ENCODE results near the gene ARHGAP40.

The ARHGAP40 gene

DNA sequence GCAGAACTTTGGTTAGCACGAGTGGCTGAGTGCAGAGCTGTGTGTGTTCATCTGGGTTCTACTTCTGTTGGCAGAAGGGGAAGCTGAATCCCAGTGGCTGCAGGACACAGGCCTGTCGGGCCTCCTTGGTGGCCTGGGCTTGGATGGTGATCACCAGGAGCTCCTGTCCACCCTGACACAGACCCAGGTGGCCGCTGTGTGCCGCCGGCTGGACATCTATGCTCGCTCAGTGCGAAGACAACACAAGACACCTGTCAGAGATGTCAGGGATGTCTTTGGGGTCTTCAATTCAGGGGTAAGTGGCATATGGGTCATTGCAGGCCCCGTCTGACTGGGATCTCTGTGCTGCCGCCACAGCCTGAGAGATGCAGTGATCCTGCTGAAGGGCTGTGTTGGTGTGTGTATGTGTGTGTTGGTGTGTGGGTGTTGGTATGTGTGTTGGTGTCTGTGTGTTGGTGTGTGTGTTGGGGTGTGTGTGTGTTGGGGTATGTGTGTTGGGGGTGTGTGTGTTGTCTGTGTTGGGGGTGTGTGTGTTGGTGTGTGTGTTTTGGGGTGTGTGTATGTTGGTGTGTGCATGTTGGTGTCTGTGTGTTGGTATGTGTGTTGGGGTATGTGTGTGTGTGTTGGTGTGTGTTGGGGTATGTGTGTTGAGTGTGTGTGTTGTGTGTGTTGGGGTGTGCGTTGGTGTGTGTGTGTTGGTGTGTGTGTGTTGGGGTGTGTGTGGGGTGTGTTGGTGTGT, 25.5 kb downstream of the ARHGAP40 start:
- Histone ChIP-seq H3K27me3 (ENCODE audit: control insufficient read depth, insufficient read depth, low read length) (no peaks in the 10 kb centered on the region), H3K36me3 (ENCODE audit: control insufficient read depth, insufficient read depth, low read length) (no peaks in the 10 kb centered on the region), H3K4me3 (ENCODE audit: low read depth, low read length) (no peak overlapping the region), H3K4me1 (ENCODE audit: control insufficient read depth, insufficient read depth, low read length) (no peaks in the 10 kb centered on the region), H3K9me3 (ENCODE audit: control insufficient read depth, insufficient read depth, low read length) (no peaks in the 10 kb centered on the region), H3K9ac (ENCODE audit: low read depth, low read length) (no peak overlapping the region)

DNA sequence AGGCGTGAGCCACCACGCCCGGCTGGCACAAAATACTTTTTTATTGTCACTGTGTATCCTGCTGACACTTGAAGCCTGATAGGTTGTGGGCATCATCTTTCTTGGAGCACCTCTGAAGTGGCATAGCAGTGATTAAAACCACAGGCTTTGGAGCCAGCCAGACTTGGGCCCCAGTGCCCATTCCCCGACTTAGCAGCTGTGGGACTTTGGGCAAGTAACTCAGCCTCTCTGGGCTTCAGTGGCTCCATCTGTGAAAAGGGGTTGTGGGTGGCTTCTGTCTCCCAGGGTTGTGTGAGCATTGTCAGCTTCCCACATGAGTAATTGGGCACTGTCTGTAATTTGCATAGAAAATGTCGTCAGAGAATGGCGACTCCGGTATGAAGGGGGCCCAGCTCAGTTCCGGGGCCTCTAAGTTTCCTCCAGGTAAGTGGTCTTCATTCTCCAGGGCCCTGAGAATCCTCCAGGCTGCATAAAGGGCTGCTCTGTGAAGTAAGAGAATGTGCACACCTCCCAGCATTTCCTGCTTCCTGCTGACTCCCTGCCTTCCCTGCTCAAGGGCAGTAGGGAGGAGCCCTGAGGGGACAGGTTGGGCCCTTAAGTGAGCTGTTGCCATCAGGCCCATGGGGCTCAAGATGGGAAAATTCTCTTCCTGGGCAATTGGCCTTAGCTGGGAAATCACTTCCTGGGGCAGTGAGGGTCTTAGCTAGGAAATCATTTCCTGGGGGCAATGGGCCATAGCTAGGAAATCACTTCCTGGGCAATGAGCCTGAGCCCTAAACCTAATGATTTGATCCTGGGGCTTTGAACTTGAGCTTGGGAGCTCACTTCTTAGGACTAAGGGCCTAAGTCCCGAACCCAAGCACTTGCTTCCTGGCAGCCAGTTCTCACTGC, 27.2 kb downstream of the ARHGAP40 start:
- Histone ChIP-seq H3K4me3 (ENCODE audit: low read depth, low read length) (no peak overlapping the region), H3K27me3 (ENCODE audit: control insufficient read depth, insufficient read depth, low read length) (no peaks in the 10 kb centered on the region), H3K9ac (ENCODE audit: low read depth, low read length) (no peak overlapping the region), H3K4me1 (ENCODE audit: control insufficient read depth, insufficient read depth, low read length) (no peaks in the 10 kb centered on the region), H3K9me3 (ENCODE audit: control insufficient read depth, insufficient read depth, low read length) (no peaks in the 10 kb centered on the region), H3K36me3 (ENCODE audit: control insufficient read depth, insufficient read depth, low read length) (no peaks in the 10 kb centered on the region)

GRCh38 chr20:38629979-38630378, 28.4 kb downstream of the ARHGAP40 start:
- peaks cover 4% of the 10 kb centered on the region for H3K27me3 ChIP-seq (ENCODE audit: control insufficient read depth, insufficient read depth, low read length)
- no peak overlapping the region for H3K4me3 ChIP-seq (ENCODE audit: low read depth, low read length)
- H3K36me3 ChIP-seq (ENCODE audit: control insufficient read depth, insufficient read depth, low read length), result no peaks in the 10 kb centered on the region
- no peaks in the 10 kb centered on the region for H3K9me3 ChIP-seq (ENCODE audit: control insufficient read depth, insufficient read depth, low read length)
- H3K4me1 ChIP-seq (ENCODE audit: control insufficient read depth, insufficient read depth, low read length), result no peaks in the 10 kb centered on the region
- no peak overlapping the region for H3K9ac ChIP-seq (ENCODE audit: low read depth, low read length)

GRCh38 chr20:38630727-38631126, 29.1 kb downstream of the ARHGAP40 start:
- peaks cover 4% of the 10 kb centered on the region for H3K27me3 ChIP-seq (ENCODE audit: control insufficient read depth, insufficient read depth, low read length)
- no peak overlapping the region for H3K9ac ChIP-seq (ENCODE audit: low read depth, low read length)
- H3K9me3 ChIP-seq (ENCODE audit: control insufficient read depth, insufficient read depth, low read length), result no peaks in the 10 kb centered on the region
- H3K36me3 ChIP-seq (ENCODE audit: control insufficient read depth, insufficient read depth, low read length), result no peaks in the 10 kb centered on the region
- no peak overlapping the region for H3K4me3 ChIP-seq (ENCODE audit: low read depth, low read length)
- no peaks in the 10 kb centered on the region for H3K4me1 ChIP-seq (ENCODE audit: control insufficient read depth, insufficient read depth, low read length)

DNA sequence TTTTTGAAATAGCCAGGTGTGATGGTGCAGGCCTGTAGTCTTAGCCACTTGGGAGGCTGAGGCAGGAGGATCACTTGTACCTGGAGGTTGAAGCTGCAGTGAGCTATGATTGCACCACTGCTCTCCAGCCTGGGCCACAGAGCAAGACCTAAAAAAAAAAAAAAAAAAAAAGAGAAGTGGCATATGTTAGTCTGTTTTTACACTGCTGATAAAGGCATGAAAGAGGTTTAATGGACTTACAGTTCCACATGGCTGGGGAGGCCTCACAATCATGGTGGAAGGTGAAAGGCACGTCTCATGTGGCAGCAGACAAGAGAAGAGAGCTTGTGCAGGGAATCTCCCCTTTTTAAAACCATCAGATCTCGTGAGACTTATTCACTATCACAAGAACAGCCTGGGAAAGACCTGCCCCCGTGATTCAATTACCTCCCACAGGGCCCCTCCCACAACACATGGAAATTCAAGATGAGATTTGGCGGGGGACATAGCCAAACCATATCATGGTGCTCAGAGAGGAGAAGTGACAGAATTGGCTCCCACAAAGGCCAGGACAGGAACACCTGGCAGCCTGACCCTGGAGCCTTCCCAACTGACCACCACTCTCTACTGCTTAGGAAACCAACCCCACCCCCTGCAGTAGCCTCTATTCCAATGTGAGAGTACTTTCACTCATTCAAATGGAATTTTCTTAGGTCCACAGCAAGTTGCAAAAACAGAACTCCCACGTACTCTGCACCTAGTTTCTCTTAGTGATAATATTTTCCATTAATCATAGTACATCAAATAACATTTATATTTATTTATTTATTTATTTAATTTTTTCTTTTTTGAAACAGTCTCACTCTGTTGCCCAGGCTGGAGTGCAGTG, 29.8 kb downstream of the ARHGAP40 start:
- Histone ChIP-seq H3K9me3 (ENCODE audit: control insufficient read depth, insufficient read depth, low read length) (no peaks in the 10 kb centered on the region), H3K36me3 (ENCODE audit: control insufficient read depth, insufficient read depth, low read length) (no peaks in the 10 kb centered on the region), H3K9ac (ENCODE audit: low read depth, low read length) (no peak overlapping the region), H3K4me3 (ENCODE audit: low read depth, low read length) (no peak overlapping the region), H3K4me1 (ENCODE audit: control insufficient read depth, insufficient read depth, low read length) (no peaks in the 10 kb centered on the region), H3K27me3 (ENCODE audit: control insufficient read depth, insufficient read depth, low read length) (peaks cover 4% of the 10 kb centered on the region)

DNA sequence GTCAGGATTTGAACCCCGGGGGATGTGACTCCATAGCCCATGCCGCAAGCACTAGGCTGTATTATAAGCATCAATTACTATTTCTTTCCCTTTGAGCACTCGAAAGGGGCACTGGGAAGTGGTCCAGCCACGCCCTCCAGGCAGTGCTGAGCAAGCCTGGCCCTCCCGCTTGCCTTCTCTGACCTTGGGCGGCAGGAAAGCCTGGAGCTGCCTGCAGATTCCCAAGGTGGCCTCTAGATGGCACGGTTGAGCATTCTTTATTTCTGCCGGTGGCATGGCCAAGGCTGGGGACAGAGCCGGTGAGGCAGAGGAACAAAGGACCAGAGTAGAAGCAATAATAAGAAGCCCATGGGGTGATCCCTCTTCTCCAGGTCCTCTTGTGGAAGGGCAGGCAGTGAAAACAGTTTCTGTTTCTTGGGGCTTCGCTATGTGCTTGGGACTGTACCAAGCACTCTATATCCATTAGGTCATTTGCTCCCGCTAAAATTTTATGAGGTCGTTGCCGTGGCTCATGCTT, 32.0 kb downstream of the ARHGAP40 start:
- no peaks in the 10 kb centered on the region for H3K9me3 ChIP-seq (ENCODE audit: control insufficient read depth, insufficient read depth, low read length)
- no peak overlapping the region for H3K9ac ChIP-seq (ENCODE audit: low read depth, low read length)
- peaks cover 4% of the 10 kb centered on the region for H3K27me3 ChIP-seq (ENCODE audit: control insufficient read depth, insufficient read depth, low read length)

DNA sequence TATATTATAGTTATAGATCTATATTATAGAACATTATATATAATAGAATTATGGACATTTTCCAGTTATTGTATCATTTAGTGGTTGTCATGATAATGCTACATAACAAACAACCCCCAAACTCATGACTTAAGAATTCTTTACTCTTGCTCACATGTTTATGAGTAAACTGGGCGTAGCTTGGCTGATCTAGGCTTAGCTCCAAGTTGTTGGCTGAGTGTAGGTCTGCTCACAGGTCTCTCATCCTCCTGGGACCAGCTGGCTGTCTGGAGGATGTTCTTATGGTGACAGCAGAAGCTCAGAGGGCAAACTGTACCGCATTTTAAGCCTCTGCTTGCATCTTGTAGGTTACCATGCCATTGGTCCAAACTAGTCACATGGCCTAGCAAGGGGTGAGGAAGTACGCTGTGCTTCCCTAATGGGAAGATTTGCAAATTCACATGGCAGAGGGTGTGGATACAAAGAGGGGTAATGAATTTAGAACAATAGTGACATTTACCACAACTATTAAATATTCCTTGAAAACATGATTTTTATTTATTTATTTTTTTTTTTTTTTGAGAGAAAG, 34.2 kb downstream of the ARHGAP40 start:
- no peak overlapping the region for H3K9ac ChIP-seq (ENCODE audit: low read depth, low read length)
- H3K4me1 ChIP-seq (ENCODE audit: control insufficient read depth, insufficient read depth, low read length), result no peaks in the 10 kb centered on the region
- H3K9me3 ChIP-seq (ENCODE audit: control insufficient read depth, insufficient read depth, low read length), result no peaks in the 10 kb centered on the region
- H3K36me3 ChIP-seq (ENCODE audit: control insufficient read depth, insufficient read depth, low read length), result no peaks in the 10 kb centered on the region
- peaks cover 4% of the 10 kb centered on the region for H3K27me3 ChIP-seq (ENCODE audit: control insufficient read depth, insufficient read depth, low read length)
- H3K4me3 ChIP-seq (ENCODE audit: low read depth, low read length), result no peak overlapping the region

More for the DNA sequence above, 32.0 kb downstream of the ARHGAP40 start:
- no peaks in the 10 kb centered on the region for H3K36me3 ChIP-seq (ENCODE audit: control insufficient read depth, insufficient read depth, low read length)
- H3K4me1 ChIP-seq (ENCODE audit: control insufficient read depth, insufficient read depth, low read length), result no peaks in the 10 kb centered on the region
- no peak overlapping the region for H3K4me3 ChIP-seq (ENCODE audit: low read depth, low read length)

DNA sequence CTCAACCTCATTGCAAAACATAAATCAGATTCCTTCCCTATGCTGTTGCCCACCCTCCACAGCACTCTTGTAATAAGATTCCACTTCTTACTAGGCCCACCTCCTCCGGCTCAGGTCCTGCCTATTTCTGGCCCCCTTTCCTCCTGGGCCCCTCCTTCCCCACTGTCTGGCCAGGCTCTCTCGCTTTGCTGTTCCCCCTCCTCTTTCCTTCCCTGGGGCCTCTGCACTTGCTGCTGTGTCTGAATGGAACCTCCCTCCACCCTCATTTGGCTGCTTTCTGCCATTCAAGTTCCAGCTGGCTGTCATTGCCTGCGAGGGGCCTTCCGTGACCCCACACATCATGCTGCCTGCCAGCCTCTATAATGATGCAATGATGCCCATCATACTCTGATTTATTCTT, 38.9 kb downstream of the ARHGAP40 start:
- no peaks in the 10 kb centered on the region for H3K9me3 ChIP-seq (ENCODE audit: control insufficient read depth, insufficient read depth, low read length)
- no peaks in the 10 kb centered on the region for H3K36me3 ChIP-seq (ENCODE audit: control insufficient read depth, insufficient read depth, low read length)
- no peak overlapping the region for H3K9ac ChIP-seq (ENCODE audit: low read depth, low read length)
- H3K4me1 ChIP-seq (ENCODE audit: control insufficient read depth, insufficient read depth, low read length), result no peaks in the 10 kb centered on the region
- peaks cover 18% of the 10 kb centered on the region for H3K27me3 ChIP-seq (ENCODE audit: control insufficient read depth, insufficient read depth, low read length)
- H3K4me3 ChIP-seq (ENCODE audit: low read depth, low read length), result no peak overlapping the region

GRCh38 chr20:38642498-38642897, 40.9 kb downstream of the ARHGAP40 start:
- Histone ChIP-seq H3K4me1 (ENCODE audit: control insufficient read depth, insufficient read depth, low read length) (no peaks in the 10 kb centered on the region), H3K27me3 (ENCODE audit: control insufficient read depth, insufficient read depth, low read length) (peaks cover 35% of the 10 kb centered on the region), H3K9me3 (ENCODE audit: control insufficient read depth, insufficient read depth, low read length) (no peaks in the 10 kb centered on the region), H3K36me3 (ENCODE audit: control insufficient read depth, insufficient read depth, low read length) (no peaks in the 10 kb centered on the region), H3K4me3 (ENCODE audit: low read depth, low read length) (no peak overlapping the region), H3K9ac (ENCODE audit: low read depth, low read length) (no peak overlapping the region)

- Histone ChIP-seq H3K27me3 (ENCODE audit: control insufficient read depth, insufficient read depth, low read length) (peaks cover 57% of the 10 kb centered on the region), H3K36me3 (ENCODE audit: control insufficient read depth, insufficient read depth, low read length) (no peaks in the 10 kb centered on the region)
Measured at GRCh38 chr20:38644588-38645260, 43.1 kb downstream of the ARHGAP40 start.

More at GRCh38 chr20:38644588-38645260, 43.1 kb downstream of the ARHGAP40 start:
- no peak overlapping the region for H3K4me3 ChIP-seq (ENCODE audit: low read depth, low read length)
- H3K9me3 ChIP-seq (ENCODE audit: control insufficient read depth, insufficient read depth, low read length), result no peaks in the 10 kb centered on the region
- H3K9ac ChIP-seq (ENCODE audit: low read depth, low read length), result no peak overlapping the region
- no peaks in the 10 kb centered on the region for H3K4me1 ChIP-seq (ENCODE audit: control insufficient read depth, insufficient read depth, low read length)
